HepG2 (cell line): Measurements from ENCODE around the gene ANGPTL2. TPM values are rescaled to one million over a fixed set of nuclear protein-coding genes. Genes with fewer than 3 reads are reported as not detected.

Source experiments
- BHLHE40 ChIP-seq: IDR thresholded peaks from 2 replicates; pipeline ENCODE4 v1.6.1; 2011; ENCODE audit warnings: low read length, improper control_type of control experiment
- BRCA1 ChIP-seq: sonication (generic); formaldehyde crosslinking; IDR thresholded peaks from 2 replicates; pipeline ENCODE4 v1.4.0; 2020; ENCODE audit warnings: missing genetic modification reagents
- KLF12 ChIP-seq: sonication (generic); formaldehyde crosslinking; IDR thresholded peaks from 2 replicates; pipeline ENCODE4 v1.4.0; 2020; ENCODE audit warnings: missing genetic modification reagents, borderline replicate concordance
- MXI1 ChIP-seq: IDR thresholded peaks from 3 replicates; pipeline ENCODE4 v1.6.1; 2012; ENCODE audit warnings: low read depth, low read length, inconsistent platforms, borderline replicate concordance
- NR2F6 ChIP-seq, 2 experiments: IDR thresholded peaks; 2 replicates each; pipeline ENCODE4 v1.6.1; 2016; ENCODE audit warnings: antibody characterized with exemption in 1 of 2, mild to moderate bottlenecking in 1 of 2
- SALL1 ChIP-seq: sonication (generic); formaldehyde crosslinking; IDR thresholded peaks from 2 replicates; pipeline ENCODE4 v1.8.0; 2022; ENCODE audit warnings: mild to moderate bottlenecking, missing genetic modification reagents
- ZFP36L2 ChIP-seq: sonication (generic); formaldehyde crosslinking; IDR thresholded peaks from 2 replicates; pipeline ENCODE4 v1.4.0; 2020; ENCODE audit warnings: missing genetic modification reagents
- ZNF12 ChIP-seq: sonication (generic); formaldehyde crosslinking; IDR thresholded peaks from 2 replicates; pipeline ENCODE4 v1.5.0; 2020; ENCODE audit warnings: missing genetic modification reagents
- ZNF232 ChIP-seq: sonication (generic); formaldehyde crosslinking; IDR thresholded peaks from 2 replicates; pipeline ENCODE4 v1.4.0; 2020; ENCODE audit warnings: missing genetic modification reagents, borderline replicate concordance
- ZNF614 ChIP-seq: IDR thresholded peaks from 2 replicates; pipeline ENCODE4 v1.6.1; 2018; ENCODE audit warnings: missing biosample characterization, missing genetic modification reagents, inconsistent platforms, borderline replicate concordance
- ZNF674 ChIP-seq: sonication (generic); formaldehyde crosslinking; IDR thresholded peaks from 2 replicates; pipeline ENCODE4 v1.5.0; 2020; ENCODE audit warnings: low read depth, mild to moderate bottlenecking, missing genetic modification reagents
- polyA plus RNA-seq, 8 experiments: library from polyadenylated mRNA; depleted of rRNA in 3 of 8; stranded (reverse) in 7 of 8; unstranded in 1 of 8; fragments of >200 nt; fragmentation: Illumina TruSeq in 4 of 8; extraction: Trizol in 4 of 8; gene quantifications; 2 replicates each; pipeline versions ENCODE4 v1.2.1 to v1.2.3, GENCODE V29; 2011 to 2016; ENCODE audit warnings: low read depth in 4 of 8, missing spikeins in 1 of 8, mixed read lengths in 1 of 8; ENCODE audit not compliant: insufficient read depth in 1 of 8
- total RNA-seq, 5 experiments: library from RNA; depleted of rRNA; stranded (reverse); fragments of >200 nt; fragmentation: Illumina TruSeq; extraction: Trizol; gene quantifications; 2 replicates each; pipeline ENCODE4 v1.2.3, GENCODE V29; 2016; ENCODE audit warnings: low read depth in 1 of 5
- TF ChIP-seq, protein P1 (sequence below): sonication (generic); formaldehyde crosslinking; IDR thresholded peaks from 2 replicates; pipeline ENCODE4 v1.5.0; 2020; ENCODE audit warnings: missing genetic modification reagents
- TF ChIP-seq, protein P2 (sequence below): sonication (generic); formaldehyde crosslinking; IDR thresholded peaks from 2 replicates; pipeline ENCODE4 v1.4.0; 2020; ENCODE audit warnings: missing genetic modification reagents
- TF ChIP-seq, protein P3 (sequence below): conservative IDR thresholded peaks from 2 replicates; pipeline ENCODE4 v1.6.1; 2018; ENCODE audit warnings: missing genetic modification reagents
- TF ChIP-seq, protein P4 (sequence below), 2 experiments: fragments of 450-650 bp in 1 of 2; sonication (generic) in 1 of 2; formaldehyde crosslinking; IDR thresholded peaks; 2 replicates each; pipeline versions ENCODE4 v1.5.0 to v1.8.0; 2020 to 2022; ENCODE audit warnings: mild to moderate bottlenecking in 1 of 2, missing genetic modification reagents in 1 of 2
- TF ChIP-seq, protein P5 (sequence below): sonication (generic); formaldehyde crosslinking; IDR thresholded peaks from 2 replicates; pipeline ENCODE4 v1.8.1; 2022; ENCODE audit warnings: low read depth, mild to moderate bottlenecking, missing genetic modification reagents
- TF ChIP-seq, protein P6 (sequence below): sonication (generic); formaldehyde crosslinking; IDR thresholded peaks from 2 replicates; pipeline ENCODE4 v1.8.1; 2023; ENCODE audit warnings: mild to moderate bottlenecking, inconsistent platforms, moderate library complexity, missing genetic modification reagents, borderline replicate concordance
- TF ChIP-seq, protein P7 (sequence below): sonication (generic); formaldehyde crosslinking; IDR thresholded peaks from 2 replicates; pipeline ENCODE4 v1.4.0; 2020; ENCODE audit warnings: missing genetic modification reagents

Gene ANGPTL2
- total and polyA plus RNA-seq, 2 of the 13 experiments (the other 11 are each of a cell fraction or from before 2014, with no cell fraction given) = 0.91 to 21.0 TPM

DNA sequence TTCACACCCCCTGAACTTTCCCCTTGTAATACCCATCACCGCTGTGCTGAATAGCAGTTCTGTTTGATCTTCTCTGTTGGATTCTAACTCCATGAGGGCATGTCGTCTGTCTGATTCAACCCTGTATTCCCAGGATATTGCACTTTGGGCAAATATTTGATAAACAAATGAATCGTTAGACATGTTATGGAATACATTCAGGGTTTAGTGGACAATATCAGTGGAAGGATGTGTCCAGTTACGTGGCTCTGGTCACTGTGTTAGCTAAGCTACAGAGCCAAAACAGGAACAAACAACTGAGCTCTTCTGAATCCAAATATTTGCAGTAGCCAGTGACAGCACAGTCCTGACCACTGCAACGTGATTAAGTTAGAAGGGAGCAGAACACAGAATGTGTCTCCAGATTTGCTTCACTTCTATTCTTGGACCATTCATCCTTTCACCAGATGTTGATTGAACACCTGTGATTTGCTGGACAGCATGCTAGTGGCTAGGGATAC is 13.2 kb downstream of the ANGPTL2 start (continued):
- TF ChIP-seq, protein P1, sequence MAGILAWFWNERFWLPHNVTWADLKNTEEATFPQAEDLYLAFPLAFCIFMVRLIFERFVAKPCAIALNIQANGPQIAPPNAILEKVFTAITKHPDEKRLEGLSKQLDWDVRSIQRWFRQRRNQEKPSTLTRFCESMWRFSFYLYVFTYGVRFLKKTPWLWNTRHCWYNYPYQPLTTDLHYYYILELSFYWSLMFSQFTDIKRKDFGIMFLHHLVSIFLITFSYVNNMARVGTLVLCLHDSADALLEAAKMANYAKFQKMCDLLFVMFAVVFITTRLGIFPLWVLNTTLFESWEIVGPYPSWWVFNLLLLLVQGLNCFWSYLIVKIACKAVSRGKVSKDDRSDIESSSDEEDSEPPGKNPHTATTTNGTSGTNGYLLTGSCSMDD (CRISPR knock-in tag) = no peak
- TF ChIP-seq, protein P2, sequence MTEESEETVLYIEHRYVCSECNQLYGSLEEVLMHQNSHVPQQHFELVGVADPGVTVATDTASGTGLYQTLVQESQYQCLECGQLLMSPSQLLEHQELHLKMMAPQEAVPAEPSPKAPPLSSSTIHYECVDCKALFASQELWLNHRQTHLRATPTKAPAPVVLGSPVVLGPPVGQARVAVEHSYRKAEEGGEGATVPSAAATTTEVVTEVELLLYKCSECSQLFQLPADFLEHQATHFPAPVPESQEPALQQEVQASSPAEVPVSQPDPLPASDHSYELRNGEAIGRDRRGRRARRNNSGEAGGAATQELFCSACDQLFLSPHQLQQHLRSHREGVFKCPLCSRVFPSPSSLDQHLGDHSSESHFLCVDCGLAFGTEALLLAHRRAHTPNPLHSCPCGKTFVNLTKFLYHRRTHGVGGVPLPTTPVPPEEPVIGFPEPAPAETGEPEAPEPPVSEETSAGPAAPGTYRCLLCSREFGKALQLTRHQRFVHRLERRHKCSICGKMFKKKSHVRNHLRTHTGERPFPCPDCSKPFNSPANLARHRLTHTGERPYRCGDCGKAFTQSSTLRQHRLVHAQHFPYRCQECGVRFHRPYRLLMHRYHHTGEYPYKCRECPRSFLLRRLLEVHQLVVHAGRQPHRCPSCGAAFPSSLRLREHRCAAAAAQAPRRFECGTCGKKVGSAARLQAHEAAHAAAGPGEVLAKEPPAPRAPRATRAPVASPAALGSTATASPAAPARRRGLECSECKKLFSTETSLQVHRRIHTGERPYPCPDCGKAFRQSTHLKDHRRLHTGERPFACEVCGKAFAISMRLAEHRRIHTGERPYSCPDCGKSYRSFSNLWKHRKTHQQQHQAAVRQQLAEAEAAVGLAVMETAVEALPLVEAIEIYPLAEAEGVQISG (CRISPR knock-in tag) = no peak
- TF ChIP-seq ZNF674 (CRISPR knock-in tag) = no peak
- TF ChIP-seq ZNF12 (CRISPR knock-in tag) = no peak
- TF ChIP-seq, protein P3, sequence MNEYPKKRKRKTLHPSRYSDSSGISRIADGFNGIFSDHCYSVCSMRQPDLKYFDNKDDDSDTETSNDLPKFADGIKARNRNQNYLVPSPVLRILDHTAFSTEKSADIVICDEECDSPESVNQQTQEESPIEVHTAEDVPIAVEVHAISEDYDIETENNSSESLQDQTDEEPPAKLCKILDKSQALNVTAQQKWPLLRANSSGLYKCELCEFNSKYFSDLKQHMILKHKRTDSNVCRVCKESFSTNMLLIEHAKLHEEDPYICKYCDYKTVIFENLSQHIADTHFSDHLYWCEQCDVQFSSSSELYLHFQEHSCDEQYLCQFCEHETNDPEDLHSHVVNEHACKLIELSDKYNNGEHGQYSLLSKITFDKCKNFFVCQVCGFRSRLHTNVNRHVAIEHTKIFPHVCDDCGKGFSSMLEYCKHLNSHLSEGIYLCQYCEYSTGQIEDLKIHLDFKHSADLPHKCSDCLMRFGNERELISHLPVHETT (CRISPR knock-in tag) = no peak
- peak; percentile 26 for TF ChIP-seq NR2F6 (IDR thresholded peaks at IDR 0.05)
- TF ChIP-seq NR2F6 (CRISPR knock-in tag; IDR thresholded peaks at IDR 0.05) = no peak
- TF ChIP-seq, protein P4, sequence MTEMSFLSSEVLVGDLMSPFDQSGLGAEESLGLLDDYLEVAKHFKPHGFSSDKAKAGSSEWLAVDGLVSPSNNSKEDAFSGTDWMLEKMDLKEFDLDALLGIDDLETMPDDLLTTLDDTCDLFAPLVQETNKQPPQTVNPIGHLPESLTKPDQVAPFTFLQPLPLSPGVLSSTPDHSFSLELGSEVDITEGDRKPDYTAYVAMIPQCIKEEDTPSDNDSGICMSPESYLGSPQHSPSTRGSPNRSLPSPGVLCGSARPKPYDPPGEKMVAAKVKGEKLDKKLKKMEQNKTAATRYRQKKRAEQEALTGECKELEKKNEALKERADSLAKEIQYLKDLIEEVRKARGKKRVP (CRISPR knock-in tag; IDR thresholded peaks at IDR 0.05) = 0 out of 4 replicates have a peak, but pooled peaks of 1 of the 2 experiments have one; percentile 23
- TF ChIP-seq, protein P5, sequence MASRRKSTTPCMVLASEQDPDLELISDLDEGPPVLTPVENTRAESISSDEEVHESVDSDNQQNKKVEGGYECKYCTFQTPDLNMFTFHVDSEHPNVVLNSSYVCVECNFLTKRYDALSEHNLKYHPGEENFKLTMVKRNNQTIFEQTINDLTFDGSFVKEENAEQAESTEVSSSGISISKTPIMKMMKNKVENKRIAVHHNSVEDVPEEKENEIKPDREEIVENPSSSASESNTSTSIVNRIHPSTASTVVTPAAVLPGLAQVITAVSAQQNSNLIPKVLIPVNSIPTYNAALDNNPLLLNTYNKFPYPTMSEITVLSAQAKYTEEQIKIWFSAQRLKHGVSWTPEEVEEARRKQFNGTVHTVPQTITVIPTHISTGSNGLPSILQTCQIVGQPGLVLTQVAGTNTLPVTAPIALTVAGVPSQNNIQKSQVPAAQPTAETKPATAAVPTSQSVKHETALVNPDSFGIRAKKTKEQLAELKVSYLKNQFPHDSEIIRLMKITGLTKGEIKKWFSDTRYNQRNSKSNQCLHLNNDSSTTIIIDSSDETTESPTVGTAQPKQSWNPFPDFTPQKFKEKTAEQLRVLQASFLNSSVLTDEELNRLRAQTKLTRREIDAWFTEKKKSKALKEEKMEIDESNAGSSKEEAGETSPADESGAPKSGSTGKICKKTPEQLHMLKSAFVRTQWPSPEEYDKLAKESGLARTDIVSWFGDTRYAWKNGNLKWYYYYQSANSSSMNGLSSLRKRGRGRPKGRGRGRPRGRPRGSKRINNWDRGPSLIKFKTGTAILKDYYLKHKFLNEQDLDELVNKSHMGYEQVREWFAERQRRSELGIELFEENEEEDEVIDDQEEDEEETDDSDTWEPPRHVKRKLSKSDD (CRISPR knock-in tag) = no peak
- TF ChIP-seq, protein P6, sequence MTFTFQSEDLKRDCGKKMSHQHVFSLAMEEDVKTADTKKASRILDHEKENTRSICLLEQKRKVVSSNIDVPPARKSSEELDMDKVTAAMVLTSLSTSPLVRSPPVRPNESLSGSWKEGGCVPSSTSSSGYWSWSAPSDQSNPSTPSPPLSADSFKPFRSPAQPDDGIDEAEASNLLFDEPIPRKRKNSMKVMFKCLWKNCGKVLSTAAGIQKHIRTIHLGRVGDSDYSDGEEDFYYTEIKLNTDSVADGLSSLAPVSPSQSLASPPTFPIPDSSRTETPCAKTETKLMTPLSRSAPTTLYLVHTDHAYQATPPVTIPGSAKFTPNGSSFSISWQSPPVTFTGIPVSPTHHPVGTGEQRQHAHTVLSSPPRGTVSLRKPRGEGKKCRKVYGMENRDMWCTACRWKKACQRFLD (CRISPR knock-in tag) = no peak
- TF ChIP-seq KLF12 = no peak
- no peak for TF ChIP-seq ZNF232 (CRISPR knock-in tag)
- no peak for TF ChIP-seq BRCA1 (CRISPR knock-in tag)
- TF ChIP-seq BHLHE40 = no peak
- TF ChIP-seq ZFP36L2 (CRISPR knock-in tag) = no peak
- TF ChIP-seq SALL1 (CRISPR knock-in tag) = peak; percentile 89
- no peak for TF ChIP-seq MXI1
- TF ChIP-seq, protein P7, sequence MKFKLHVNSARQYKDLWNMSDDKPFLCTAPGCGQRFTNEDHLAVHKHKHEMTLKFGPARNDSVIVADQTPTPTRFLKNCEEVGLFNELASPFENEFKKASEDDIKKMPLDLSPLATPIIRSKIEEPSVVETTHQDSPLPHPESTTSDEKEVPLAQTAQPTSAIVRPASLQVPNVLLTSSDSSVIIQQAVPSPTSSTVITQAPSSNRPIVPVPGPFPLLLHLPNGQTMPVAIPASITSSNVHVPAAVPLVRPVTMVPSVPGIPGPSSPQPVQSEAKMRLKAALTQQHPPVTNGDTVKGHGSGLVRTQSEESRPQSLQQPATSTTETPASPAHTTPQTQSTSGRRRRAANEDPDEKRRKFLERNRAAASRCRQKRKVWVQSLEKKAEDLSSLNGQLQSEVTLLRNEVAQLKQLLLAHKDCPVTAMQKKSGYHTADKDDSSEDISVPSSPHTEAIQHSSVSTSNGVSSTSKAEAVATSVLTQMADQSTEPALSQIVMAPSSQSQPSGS = no peak
- TF ChIP-seq ZNF614 (CRISPR knock-in tag) = 0 out of 2 replicates have a peak, but pooled peaks have one; percentile 24
